Osteoblast (primary cell): ENCODE data around the gene SMIM29. TPM values are rescaled to one million over a fixed set of nuclear protein-coding genes. Genes with fewer than 3 reads are reported as not detected.
A peak's percentile ranks its signal among the peaks of the same experiment; 100 is the strongest.

Experiments used
- DNase-seq: peaks from one replicate; pipeline ENCODE4 v3.0.0; 2011; ENCODE audit warnings: low spot score, mixed read lengths; ENCODE audit not compliant: insufficient read length; ENCODE audit errors: missing footprints
- H2AFZ ChIP-seq: 2 replicates; pipeline ENCODE4 v1.6.0; 2011; ENCODE audit warnings: mild to moderate bottlenecking, low read length
- H3K27ac ChIP-seq: 2 replicates; pipeline ENCODE4 v1.5.1; 2011; ENCODE audit warnings: mild to moderate bottlenecking, low read depth, low read length, moderate library complexity
- H3K27me3 ChIP-seq: 2 replicates; pipeline ENCODE4 v1.6.0; 2012; ENCODE audit warnings: mild to moderate bottlenecking, control low read depth, inconsistent platforms, low read length, moderate library complexity; ENCODE audit not compliant: insufficient read depth
- H3K36me3 ChIP-seq: 2 replicates; pipeline ENCODE4 v1.5.1; 2011; ENCODE audit warnings: mild to moderate bottlenecking, low read length, control low read depth, moderate library complexity; ENCODE audit not compliant: insufficient read depth
- H3K4me1 ChIP-seq: 2 replicates; pipeline ENCODE4 v1.5.1; 2011; ENCODE audit warnings: mild to moderate bottlenecking, low read length, control low read depth, moderate library complexity; ENCODE audit not compliant: insufficient read depth
- H3K4me2 ChIP-seq: 2 replicates; pipeline ENCODE4 v1.6.0; 2011; ENCODE audit warnings: mild to moderate bottlenecking, low read length; ENCODE audit not compliant: insufficient read depth
- H3K4me3 ChIP-seq: fragments of 200-600 bp; sonication (generic); 3 replicates; pipeline ENCODE4 v1.5.1; 2012; ENCODE audit warnings: mild to moderate bottlenecking, low read length, inconsistent platforms; ENCODE audit not compliant: insufficient read depth
- H3K79me2 ChIP-seq: 2 replicates; pipeline ENCODE4 v1.6.0; 2012; ENCODE audit warnings: mild to moderate bottlenecking, low read length, control low read depth, inconsistent platforms; ENCODE audit not compliant: insufficient read depth
- H3K9me3 ChIP-seq: 2 replicates; pipeline ENCODE4 v1.5.1; 2011; ENCODE audit warnings: low read depth, low read length, control low read depth
- H4K20me1 ChIP-seq: 2 replicates; pipeline ENCODE4 v1.6.0; 2012; ENCODE audit warnings: mild to moderate bottlenecking, low read length, control low read depth; ENCODE audit not compliant: insufficient read depth
- CTCF ChIP-seq: IDR thresholded peaks from 2 replicates; pipeline ENCODE4 v1.5.1; 2011; ENCODE audit warnings: mild to moderate bottlenecking, low read depth, low read length, moderate library complexity; ENCODE audit errors: extremely low read depth
- total RNA-seq: library from RNA; depleted of rRNA; stranded (reverse); fragments of >200 nt; gene quantifications from 2 replicates; pipeline ENCODE4 v1.2.3, GENCODE V29; 2012

SMIM29 gene
- total RNA-seq, 1 donor, result 35.1 TPM

- DNase-seq, result peak; percentile 67
- peaks cover 6% of the 10 kb centered on the region for H4K20me1 ChIP-seq
- H3K27me3 ChIP-seq, result no peaks in the 10 kb centered on the region
- peak overlapping the region; percentile 82 for H3K4me2 ChIP-seq
- no peak for TF ChIP-seq CTCF
- peak overlapping the region; percentile 17 for H3K27ac ChIP-seq
- H3K36me3 ChIP-seq, result peaks cover 30% of the 10 kb centered on the region
- H3K79me2 ChIP-seq, result peaks cover 37% of the 10 kb centered on the region
- H3K4me1 ChIP-seq, result peaks cover 46% of the 10 kb centered on the region
- no peak overlapping the region for H2AFZ ChIP-seq
- no peaks in the 10 kb centered on the region for H3K9me3 ChIP-seq
- H3K4me3 ChIP-seq, result peak overlapping the region; percentile 85
Observed at GRCh38 chr6:34238585-34239499, 10.0 kb downstream of the SMIM29 start.

- peaks cover 6% of the 10 kb centered on the region for H4K20me1 ChIP-seq
- peak overlapping the region; percentile 85 for H3K4me3 ChIP-seq
- H2AFZ ChIP-seq, result peak overlapping the region; percentile 56
- peaks cover 37% of the 10 kb centered on the region for H3K4me1 ChIP-seq
- no peak for TF ChIP-seq CTCF
- H3K27ac ChIP-seq, result peak overlapping the region; percentile 48
- no peaks in the 10 kb centered on the region for H3K9me3 ChIP-seq
- peak overlapping the region; percentile 82 for H3K4me2 ChIP-seq
- H3K36me3 ChIP-seq, result peaks cover 27% of the 10 kb centered on the region
- peaks cover 37% of the 10 kb centered on the region for H3K79me2 ChIP-seq
- no peaks in the 10 kb centered on the region for H3K27me3 ChIP-seq
- DNase-seq, result peak; percentile 98
Observed at GRCh38 chr6:34237722-34238584, 10.9 kb downstream of the SMIM29 start.

GRCh38 chr6:34237316-34237721 lies 11.5 kb downstream of the SMIM29 start:
- Histone ChIP-seq H3K9me3 (no peaks in the 10 kb centered on the region), H3K4me2 (peak overlapping the region; percentile 82), H3K36me3 (peaks cover 22% of the 10 kb centered on the region), H3K4me3 (peak overlapping the region; percentile 85), H3K27ac (peak overlapping the region; percentile 48), H2AFZ (peak overlapping the region; percentile 56), H3K27me3 (no peaks in the 10 kb centered on the region), H3K4me1 (peaks cover 35% of the 10 kb centered on the region), H4K20me1 (peaks cover 6% of the 10 kb centered on the region), H3K79me2 (peaks cover 37% of the 10 kb centered on the region)
- peak; percentile 95 for DNase-seq
- no peak for TF ChIP-seq CTCF
